Endothelial cell (in vitro differentiated cells): ENCODE results near the gene KCNQ4. TPM values are rescaled to one million over a fixed set of nuclear protein-coding genes. Genes with fewer than 3 reads are reported as not detected.

Experiments
- DNase-seq: peaks from one replicate; pipeline ENCODE4 v3.0.0; 2021; ENCODE audit warnings: low spot score
- H3K27ac Mint-ChIP-seq: one replicate; pipeline ENCODE4 v1.8.0; 2021; ENCODE audit warnings: mixed read lengths, inconsistent platforms; ENCODE audit not compliant: unreplicated experiment
- H3K27me3 Mint-ChIP-seq: one replicate; pipeline ENCODE4 v1.8.0; 2021; ENCODE audit warnings: mild to moderate bottlenecking, moderate library complexity, mixed read lengths, inconsistent platforms; ENCODE audit not compliant: unreplicated experiment
- H3K36me3 Mint-ChIP-seq: one replicate; pipeline ENCODE4 v1.8.0; 2021; ENCODE audit warnings: mild to moderate bottlenecking, low read depth, mixed read lengths, inconsistent platforms; ENCODE audit not compliant: unreplicated experiment
- H3K4me1 Mint-ChIP-seq: one replicate; pipeline ENCODE4 v1.8.0; 2021; ENCODE audit warnings: mild to moderate bottlenecking, mixed read lengths, inconsistent platforms; ENCODE audit not compliant: unreplicated experiment
- H3K4me3 Mint-ChIP-seq: one replicate; pipeline ENCODE4 v1.8.0; 2021; ENCODE audit warnings: mild to moderate bottlenecking, mixed read lengths, inconsistent platforms; ENCODE audit not compliant: unreplicated experiment
- H3K9me3 Mint-ChIP-seq: one replicate; pipeline ENCODE4 v1.8.0; 2021; ENCODE audit warnings: mixed read lengths, inconsistent platforms; ENCODE audit not compliant: unreplicated experiment
- total RNA-seq: library from RNA; stranded (reverse); fragmentation: NEBNext Ultra II Directional; extraction: Animal tissue kit (Norgen Biotek cat#: 25700); gene quantifications from one replicate; pipeline ENCODE4 v1.2.1, GENCODE V29; 2021; ENCODE audit not compliant: unreplicated experiment
- TF ChIP-seq, protein P1 (sequence below): fragments of 200-600 bp; sonication (generic); IDR thresholded peaks from one replicate; pipeline ENCODE4 v1.5.0; 2021; ENCODE audit warnings: antibody characterized with exemption; ENCODE audit not compliant: unreplicated experiment

Gene KCNQ4
- total RNA-seq, 1 donor from 2014 or later: 1.5 TPM

DNA sequence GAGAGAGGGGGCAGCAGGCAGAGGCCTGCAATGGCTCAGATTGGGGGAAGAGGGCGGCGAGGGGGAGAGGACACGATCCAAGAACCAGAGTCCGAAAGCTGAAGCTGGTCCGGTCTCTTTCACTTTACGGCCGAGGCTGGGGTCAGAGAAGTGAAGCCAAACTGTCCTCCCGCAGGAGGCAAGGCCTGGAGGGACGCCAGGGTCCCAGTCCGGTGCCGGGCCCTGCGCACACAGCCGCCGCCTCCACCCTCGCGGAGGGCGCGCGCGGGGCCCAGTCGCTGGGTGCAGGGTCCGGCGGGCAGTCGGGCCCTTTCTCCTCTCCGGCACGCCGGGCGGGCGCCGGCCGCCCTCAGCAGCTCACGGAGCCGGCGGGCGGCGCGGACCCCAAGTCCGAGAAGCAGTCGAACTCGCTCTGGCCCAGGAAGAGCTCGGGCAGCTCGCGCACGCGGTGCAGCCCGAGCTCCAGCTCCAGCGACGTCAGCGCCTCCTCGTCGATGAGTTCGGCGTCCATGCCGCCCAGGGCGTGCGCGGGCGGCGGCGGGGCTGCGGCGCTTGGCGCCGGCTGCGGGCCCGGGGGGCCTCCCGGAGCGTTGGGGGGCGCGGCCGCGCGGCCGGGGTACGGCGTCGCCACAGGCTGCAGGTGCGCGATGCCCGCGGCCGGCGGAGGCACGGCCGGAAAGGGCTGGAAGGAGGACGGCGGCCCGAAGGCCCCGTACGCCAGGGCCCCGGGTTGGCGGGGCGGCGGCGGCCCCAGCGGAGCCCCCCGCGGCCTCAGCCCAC is 77.8 kb downstream of the KCNQ4 start:
- DNase-seq: no peak
- H3K4me1 Mint-ChIP-seq: peaks cover 7% of the 10 kb centered on the region
- H3K4me3 Mint-ChIP-seq: peak overlapping the region; percentile 86
- H3K27ac Mint-ChIP-seq: no peak overlapping the region
- H3K9me3 Mint-ChIP-seq: no peaks in the 10 kb centered on the region
- TF ChIP-seq, protein P1, sequence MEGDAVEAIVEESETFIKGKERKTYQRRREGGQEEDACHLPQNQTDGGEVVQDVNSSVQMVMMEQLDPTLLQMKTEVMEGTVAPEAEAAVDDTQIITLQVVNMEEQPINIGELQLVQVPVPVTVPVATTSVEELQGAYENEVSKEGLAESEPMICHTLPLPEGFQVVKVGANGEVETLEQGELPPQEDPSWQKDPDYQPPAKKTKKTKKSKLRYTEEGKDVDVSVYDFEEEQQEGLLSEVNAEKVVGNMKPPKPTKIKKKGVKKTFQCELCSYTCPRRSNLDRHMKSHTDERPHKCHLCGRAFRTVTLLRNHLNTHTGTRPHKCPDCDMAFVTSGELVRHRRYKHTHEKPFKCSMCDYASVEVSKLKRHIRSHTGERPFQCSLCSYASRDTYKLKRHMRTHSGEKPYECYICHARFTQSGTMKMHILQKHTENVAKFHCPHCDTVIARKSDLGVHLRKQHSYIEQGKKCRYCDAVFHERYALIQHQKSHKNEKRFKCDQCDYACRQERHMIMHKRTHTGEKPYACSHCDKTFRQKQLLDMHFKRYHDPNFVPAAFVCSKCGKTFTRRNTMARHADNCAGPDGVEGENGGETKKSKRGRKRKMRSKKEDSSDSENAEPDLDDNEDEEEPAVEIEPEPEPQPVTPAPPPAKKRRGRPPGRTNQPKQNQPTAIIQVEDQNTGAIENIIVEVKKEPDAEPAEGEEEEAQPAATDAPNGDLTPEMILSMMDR: no peak
- peaks cover 17% of the 10 kb centered on the region for H3K27me3 Mint-ChIP-seq
- H3K36me3 Mint-ChIP-seq: no peaks in the 10 kb centered on the region

DNA sequence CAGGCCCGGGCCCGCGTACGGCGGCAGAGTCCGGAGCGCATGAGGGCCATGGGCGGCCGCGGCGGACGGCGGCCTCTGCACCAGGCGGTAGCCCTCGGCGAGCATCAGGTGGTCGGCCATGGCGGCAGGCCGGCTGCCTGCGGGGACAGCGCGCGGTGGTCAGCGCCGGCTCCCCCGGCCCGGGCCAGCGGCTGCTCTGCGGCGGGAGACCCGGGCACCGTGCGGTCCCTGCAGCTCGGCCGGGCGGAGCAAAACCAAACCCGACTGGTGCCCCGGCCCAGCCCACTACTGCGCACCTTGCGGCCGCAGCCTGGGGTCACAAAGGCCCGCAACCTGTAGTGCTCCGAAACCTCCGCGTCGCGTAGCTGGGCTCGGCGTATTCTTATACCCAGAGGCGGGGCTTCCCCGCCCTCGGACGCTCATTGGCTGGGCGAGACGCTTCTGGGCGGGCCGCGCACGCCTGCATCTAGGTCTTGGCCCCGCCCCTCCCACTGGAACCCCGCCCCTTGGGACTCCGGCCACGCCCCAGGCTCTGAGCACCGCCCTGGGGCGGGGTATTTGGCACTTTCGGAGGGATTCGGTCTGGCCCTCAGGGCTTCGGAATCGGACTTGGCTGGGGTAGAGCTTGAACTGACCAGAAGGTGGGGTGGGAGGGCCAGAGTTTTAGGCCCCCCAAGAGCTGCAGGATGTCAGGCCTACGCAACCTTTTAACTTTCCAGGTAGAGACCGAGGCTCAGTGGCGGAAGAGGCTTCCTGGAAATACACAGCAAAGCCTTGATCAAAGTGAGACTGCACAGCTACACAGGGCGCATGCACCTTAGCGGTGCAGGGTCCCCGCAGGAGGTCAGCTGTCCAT is 78.6 kb downstream of the KCNQ4 start, which contains the start of gene CITED4:
TSS of gene CITED4 (minus strand) at position 356 of the 856 bp plus-strand sequence. CDS start at position 120, 236 bp downstream.
- Mint-ChIP-seq H3K9me3 (no peaks in the 10 kb centered on the region), H3K4me3 (peak within 1 kb of the TSS; percentile 86)
- peak; percentile 94 for DNase-seq

DNA sequence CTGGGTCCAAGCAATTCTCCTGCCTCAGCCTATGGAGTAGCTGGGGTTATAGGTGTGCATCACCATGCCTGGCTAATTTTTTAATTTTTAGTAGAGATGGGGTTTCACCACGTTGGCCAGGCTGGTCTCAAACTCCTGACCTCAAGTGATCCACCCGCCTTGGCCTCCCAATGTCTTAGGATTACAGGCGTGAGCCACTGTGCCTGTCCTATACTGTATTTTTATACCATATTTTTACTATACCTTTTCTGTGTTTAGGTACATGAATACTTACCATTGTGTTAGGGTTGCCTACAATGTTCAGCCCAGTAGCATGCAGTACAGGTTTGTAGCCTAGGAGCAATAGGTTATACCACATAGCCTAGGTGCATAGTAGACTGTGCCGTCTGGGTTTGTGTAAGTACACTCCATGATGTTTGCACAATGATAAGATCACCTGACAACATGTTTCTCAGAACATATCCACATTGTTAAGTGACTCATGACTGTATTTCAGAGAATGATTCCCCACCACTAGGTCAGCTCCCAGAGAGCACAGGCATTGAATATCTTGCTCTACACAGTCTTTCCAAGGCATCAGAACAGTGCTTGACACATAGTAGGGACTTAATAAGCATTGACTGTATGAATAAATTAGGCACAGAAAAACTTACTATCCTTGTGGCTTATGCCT is 84.6 kb downstream of the KCNQ4 start:
- DNase-seq: no peak
- Mint-ChIP-seq H3K27me3 (peaks cover 3% of the 10 kb centered on the region), H3K4me1 (peaks cover 4% of the 10 kb centered on the region), H3K36me3 (no peaks in the 10 kb centered on the region), H3K27ac (no peak overlapping the region), H3K4me3 (no peak overlapping the region), H3K9me3 (no peaks in the 10 kb centered on the region)
- TF ChIP-seq, protein P1: no peak

More for the DNA sequence above, 78.6 kb downstream of the KCNQ4 start, which contains the start of gene CITED4:
- Mint-ChIP-seq H3K27me3 (peaks cover 17% of the 10 kb centered on the region), H3K4me1 (peaks cover 7% of the 10 kb centered on the region), H3K36me3 (no peaks in the 10 kb centered on the region), H3K27ac (peak within 1 kb of the TSS; percentile 24)
- TF ChIP-seq, protein P1: no peak

DNA sequence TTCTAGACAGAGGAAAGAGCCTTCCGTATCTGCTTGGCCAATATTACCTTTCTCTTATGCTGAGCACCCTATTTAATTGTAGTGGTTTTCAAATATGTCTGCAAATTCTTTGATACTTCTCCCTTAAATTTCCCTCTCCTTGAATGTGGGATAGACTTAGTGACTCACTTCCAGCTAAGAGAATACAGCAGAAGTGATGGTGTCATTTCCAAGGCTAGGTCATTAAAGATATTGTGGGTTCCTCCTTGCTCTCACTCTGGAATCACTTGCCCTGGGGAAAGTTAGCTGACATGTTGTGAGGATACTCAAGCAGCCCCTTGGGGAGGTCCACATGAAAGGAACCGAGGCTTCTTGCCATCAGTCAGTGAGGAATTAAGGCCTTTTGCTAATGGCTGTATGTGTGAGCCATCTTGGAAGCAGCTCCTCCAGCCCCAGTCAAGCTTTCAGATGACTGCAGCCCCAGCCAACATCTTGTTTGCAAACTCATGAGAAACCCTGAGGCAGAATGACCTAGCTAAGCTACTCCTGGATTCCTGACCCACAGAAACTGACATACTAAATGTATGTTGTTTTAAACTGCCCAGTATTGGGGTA is 86.6 kb downstream of the KCNQ4 start:
- H3K4me3 Mint-ChIP-seq: no peak overlapping the region
- TF ChIP-seq, protein P1: no peak
- H3K9me3 Mint-ChIP-seq: no peaks in the 10 kb centered on the region
- peaks cover 13% of the 10 kb centered on the region for H3K4me1 Mint-ChIP-seq
- no peaks in the 10 kb centered on the region for H3K36me3 Mint-ChIP-seq
- DNase-seq: no peak
- H3K27me3 Mint-ChIP-seq: peaks cover 5% of the 10 kb centered on the region
- no peak overlapping the region for H3K27ac Mint-ChIP-seq
